Activated T-cell treated with anti-CD3 and anti-CD28 coated beads, Interleukin-2, amount 50 U/mL, for 24 hours (primary cell): ENCODE data around the gene ADAMTS2.

Experiments used
- DNase-seq: peaks from one replicate; pipeline ENCODE4 v3.0.0-alpha.2; 2020
- H3K27ac Mint-ChIP-seq: 2 replicates; pipeline ENCODE4 v1.8.0; 2020; ENCODE audit warnings: mild to moderate bottlenecking, mixed read lengths
- H3K27me3 Mint-ChIP-seq: 2 replicates; pipeline ENCODE4 v1.8.0; 2020; ENCODE audit warnings: mixed read lengths
- H3K36me3 Mint-ChIP-seq: 2 replicates; pipeline ENCODE4 v1.8.0; 2020; ENCODE audit warnings: low read depth, mixed read lengths
- H3K4me1 Mint-ChIP-seq: 2 replicates; pipeline ENCODE4 v1.8.0; 2020; ENCODE audit warnings: low read depth, mixed read lengths
- H3K4me3 Mint-ChIP-seq: 2 replicates; pipeline ENCODE4 v1.8.0; 2020; ENCODE audit warnings: mild to moderate bottlenecking, moderate library complexity, mixed read lengths
- H3K9me3 Mint-ChIP-seq: 2 replicates; pipeline ENCODE4 v1.8.0; 2020; ENCODE audit warnings: mixed read lengths

The ADAMTS2 gene

DNA sequence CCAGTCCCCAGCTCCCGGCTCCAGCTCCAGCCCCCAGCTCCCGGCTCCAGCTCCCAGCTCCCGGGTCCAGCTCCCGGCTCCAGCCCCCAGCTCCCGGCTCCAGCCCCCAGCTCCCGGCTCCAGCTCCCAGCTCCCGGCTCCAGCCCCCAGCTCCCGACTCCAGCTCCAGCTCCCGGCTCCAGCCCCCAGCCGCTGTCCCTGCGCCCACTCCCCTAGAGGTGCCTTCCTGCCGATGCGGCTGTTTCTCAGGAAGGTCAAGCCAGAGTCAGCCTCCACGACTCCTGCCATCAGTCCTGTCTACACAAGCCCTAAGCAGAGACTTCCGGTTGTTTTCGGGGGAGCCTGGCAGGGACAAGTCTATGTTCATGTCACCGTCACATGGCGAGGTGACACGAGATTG lies 210.3 kb downstream of the ADAMTS2 start:
- H3K9me3 Mint-ChIP-seq, result no peaks in the 10 kb centered on the region
- H3K4me1 Mint-ChIP-seq, result no peaks in the 10 kb centered on the region
- H3K36me3 Mint-ChIP-seq, result no peaks in the 10 kb centered on the region
- no peak overlapping the region for H3K4me3 Mint-ChIP-seq
- H3K27me3 Mint-ChIP-seq, result no peaks in the 10 kb centered on the region
- DNase-seq, result no peak
- no peak overlapping the region for H3K27ac Mint-ChIP-seq

DNA sequence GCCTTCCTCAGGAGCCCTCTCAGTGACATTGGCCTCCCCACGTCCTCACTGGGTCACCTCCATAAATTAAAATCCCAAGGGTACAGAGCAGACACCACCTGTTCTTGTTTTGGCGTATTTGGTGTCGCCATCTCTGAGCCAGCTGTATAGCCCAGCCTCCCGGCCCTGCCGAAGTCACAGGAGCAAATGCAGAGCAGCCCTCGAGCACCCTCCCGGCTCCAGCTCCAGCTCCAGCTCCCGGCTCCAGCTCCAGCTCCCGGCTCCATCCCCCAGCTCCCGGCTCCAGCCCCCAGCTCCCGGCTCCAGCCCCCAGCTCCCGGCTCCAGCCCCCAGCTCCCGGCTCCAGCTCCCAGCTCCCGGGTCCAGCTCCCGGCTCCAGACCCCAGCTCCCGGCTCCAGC lies 210.8 kb downstream of the ADAMTS2 start:
- Mint-ChIP-seq H3K9me3 (no peaks in the 10 kb centered on the region), H3K36me3 (no peaks in the 10 kb centered on the region), H3K4me3 (no peak overlapping the region), H3K27me3 (no peaks in the 10 kb centered on the region), H3K4me1 (no peaks in the 10 kb centered on the region), H3K27ac (no peak overlapping the region)
- DNase-seq, result no peak

DNA sequence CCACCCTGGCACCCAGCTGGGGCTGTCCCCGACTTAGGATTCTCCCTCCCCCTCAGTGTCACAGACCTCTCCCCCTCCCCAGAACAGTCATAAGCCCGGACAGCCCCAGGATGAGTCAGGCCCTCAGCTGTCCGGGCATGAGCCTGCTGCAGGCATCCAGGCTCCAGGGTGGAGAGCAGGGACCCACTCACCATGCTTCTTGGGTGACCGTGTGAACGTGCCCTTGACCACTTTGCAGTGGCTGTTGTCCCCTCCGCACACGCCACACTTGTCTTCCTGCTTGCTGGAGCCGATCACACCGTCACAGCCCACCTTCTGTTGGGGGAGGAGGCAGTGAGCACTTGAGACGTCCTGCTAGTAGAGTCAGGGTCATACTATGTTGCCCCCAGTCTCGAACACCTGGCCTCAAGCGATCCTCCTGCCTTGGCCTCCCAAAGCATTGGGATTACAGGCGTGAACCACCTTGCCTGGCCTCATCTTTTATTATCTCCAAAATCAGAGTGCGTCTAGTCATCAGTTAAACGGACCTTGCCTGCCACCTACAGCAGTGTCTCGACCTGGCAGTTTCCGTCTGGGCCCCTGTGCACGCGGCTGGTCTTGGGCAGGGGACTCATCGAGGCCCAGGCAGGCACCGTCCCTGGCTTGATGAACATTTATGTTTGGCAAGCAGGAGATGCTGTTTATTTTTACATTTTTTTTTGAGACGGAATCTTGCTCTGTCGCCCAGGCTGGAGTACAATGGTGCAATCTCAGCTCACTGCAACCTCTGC lies 212.5 kb downstream of the ADAMTS2 start:
- no peak for DNase-seq
- no peaks in the 10 kb centered on the region for H3K27me3 Mint-ChIP-seq
- no peaks in the 10 kb centered on the region for H3K36me3 Mint-ChIP-seq
- no peaks in the 10 kb centered on the region for H3K4me1 Mint-ChIP-seq
- no peaks in the 10 kb centered on the region for H3K9me3 Mint-ChIP-seq
- no peak overlapping the region for H3K27ac Mint-ChIP-seq
- no peak overlapping the region for H3K4me3 Mint-ChIP-seq

DNA sequence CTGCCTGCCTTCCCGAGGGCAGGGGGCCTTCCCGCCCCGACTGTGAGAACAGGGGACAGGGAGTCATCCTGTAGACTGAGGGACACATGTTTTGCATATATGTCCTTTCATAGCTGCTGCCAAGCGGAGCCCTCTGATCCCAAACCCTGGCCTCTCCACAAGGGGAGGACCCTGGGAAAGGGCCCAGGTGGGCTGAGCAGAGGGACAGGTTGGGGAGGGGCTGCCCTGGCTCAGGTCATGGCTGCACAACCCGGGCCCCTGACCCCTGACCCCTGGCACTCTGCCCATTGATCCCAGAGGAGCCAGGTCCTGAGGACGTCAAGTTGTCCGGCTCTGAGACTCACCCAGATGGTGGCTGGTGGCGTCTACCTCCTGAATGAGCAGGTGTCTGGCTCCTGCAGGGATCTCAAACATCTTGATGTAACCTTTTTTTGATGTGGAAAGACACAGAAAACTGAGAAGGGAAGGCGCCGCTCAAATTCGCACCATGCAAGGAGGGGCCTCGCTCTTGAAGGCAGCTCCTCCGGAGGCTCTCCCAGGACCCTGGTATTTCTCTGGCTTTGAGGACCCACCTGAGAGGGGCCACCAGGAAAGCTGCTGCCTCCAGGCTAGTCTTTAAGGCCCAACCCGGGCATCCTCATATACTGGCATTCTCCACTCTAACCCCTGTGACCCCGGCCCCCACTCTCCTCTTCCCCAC lies 213.2 kb downstream of the ADAMTS2 start:
- Mint-ChIP-seq H3K9me3 (no peaks in the 10 kb centered on the region), H3K4me3 (no peak overlapping the region), H3K36me3 (no peaks in the 10 kb centered on the region), H3K4me1 (no peaks in the 10 kb centered on the region), H3K27ac (no peak overlapping the region), H3K27me3 (no peaks in the 10 kb centered on the region)
- DNase-seq, result no peak

DNA sequence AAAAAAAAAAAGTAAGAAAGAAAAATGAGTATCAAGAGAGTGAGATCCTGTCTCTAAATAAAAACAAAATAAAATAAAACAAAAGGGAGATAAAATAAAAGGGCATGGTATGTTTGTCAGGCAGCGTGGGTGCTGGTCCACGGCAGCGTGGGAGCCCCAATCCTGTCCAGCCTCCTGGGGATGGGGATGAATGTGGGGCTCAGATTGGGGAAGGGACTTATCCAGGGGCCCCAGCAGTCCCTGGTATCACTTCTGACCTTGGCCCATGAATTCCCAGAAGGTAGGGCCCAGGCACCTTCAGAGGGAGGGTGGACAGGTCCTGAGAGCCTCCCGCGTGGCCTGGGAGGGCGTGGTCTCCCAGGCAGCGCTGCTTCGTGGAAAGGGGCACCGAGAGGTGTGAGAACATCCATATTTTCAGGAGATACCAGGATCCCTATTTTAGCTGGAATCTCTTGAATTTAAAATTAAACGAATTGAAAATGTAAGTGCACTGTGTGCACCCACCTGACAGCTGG lies 213.9 kb downstream of the ADAMTS2 start:
- DNase-seq, result no peak
- Mint-ChIP-seq H3K9me3 (no peaks in the 10 kb centered on the region), H3K4me1 (no peaks in the 10 kb centered on the region), H3K27me3 (no peaks in the 10 kb centered on the region), H3K27ac (no peak overlapping the region), H3K36me3 (no peaks in the 10 kb centered on the region), H3K4me3 (no peak overlapping the region)

DNA sequence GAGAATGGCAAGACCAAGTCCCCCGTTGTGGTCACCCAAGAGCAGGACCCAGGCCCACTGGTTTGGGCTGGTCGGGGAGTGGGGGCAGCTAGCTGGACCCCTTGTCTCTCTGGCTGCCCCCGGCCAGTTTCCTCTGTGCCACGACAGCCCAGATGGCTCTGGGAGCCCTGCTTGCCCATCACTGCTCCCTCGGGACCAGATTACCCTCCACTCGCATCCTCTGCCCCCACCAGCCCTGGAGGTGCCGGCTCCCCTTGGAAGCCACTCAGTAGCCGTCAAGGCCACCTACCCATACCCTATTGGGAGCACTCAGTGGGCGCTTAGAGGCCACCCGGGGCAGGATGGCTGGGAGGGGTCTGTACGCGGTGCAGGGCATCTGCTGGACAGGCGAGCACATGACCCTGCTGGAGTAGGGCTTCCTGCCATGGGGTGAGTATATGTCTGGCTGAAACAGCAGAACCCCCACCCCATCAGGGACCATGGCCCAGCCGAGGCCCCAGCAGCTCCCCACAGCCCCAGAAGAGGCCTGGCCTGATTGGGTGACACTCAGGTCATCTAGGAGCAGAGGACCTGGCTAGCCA lies 215.1 kb downstream of the ADAMTS2 start:
- DNase-seq, result no peak
- Mint-ChIP-seq H3K4me1 (no peaks in the 10 kb centered on the region), H3K27ac (no peak overlapping the region), H3K4me3 (no peak overlapping the region), H3K9me3 (no peaks in the 10 kb centered on the region), H3K27me3 (no peaks in the 10 kb centered on the region), H3K36me3 (no peaks in the 10 kb centered on the region)

DNA sequence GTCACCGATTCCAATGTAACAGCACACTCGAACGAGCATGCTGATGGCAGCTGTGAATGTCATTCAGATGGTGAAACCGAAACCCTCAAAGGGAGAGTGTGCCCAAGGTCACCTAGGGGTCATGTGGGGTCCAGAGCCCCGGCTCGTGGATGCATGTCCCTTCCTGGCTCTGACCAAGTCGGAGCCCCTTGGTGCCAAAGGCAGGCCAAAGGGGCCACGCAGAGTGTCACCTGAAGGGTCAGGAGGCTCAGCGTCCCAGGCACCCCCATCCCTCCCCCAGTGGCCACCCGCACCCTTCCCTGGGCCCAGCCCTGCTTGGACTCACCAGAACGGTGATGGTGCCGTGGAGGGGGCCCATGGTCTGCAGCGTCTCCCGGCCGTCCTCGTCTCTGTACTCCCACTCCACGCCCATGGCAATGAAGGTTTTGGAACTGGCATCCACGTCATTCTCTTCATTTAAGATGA lies 215.6 kb downstream of the ADAMTS2 start:
- Mint-ChIP-seq H3K27me3 (no peaks in the 10 kb centered on the region), H3K9me3 (no peaks in the 10 kb centered on the region), H3K36me3 (no peaks in the 10 kb centered on the region), H3K27ac (no peak overlapping the region), H3K4me1 (no peaks in the 10 kb centered on the region), H3K4me3 (no peak overlapping the region)
- peak; percentile 14 for DNase-seq

DNA sequence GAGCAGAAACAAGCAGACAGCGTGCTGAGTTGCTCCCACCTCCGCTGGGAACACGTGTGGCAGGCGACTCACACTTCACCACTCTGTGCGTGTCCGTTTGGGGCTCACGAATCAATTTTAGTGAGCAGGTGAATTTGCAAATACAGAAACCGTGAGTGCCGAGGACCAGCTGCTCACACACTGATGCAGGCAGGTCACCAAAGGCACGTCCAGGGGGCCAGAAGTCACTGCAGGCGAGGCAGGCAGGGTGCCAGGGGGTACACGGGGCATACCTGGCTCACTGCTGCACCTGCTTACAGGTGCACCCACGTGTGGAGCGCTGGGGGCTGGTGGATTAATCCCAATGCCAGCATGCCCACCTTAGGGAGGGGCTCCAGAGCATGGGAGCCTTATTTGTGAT lies 216.3 kb downstream of the ADAMTS2 start:
- H3K9me3 Mint-ChIP-seq, result no peaks in the 10 kb centered on the region
- peak; percentile 24 for DNase-seq
- no peak overlapping the region for H3K27ac Mint-ChIP-seq
- H3K36me3 Mint-ChIP-seq, result no peaks in the 10 kb centered on the region
- H3K27me3 Mint-ChIP-seq, result no peaks in the 10 kb centered on the region
- no peak overlapping the region for H3K4me3 Mint-ChIP-seq
- no peaks in the 10 kb centered on the region for H3K4me1 Mint-ChIP-seq

DNA sequence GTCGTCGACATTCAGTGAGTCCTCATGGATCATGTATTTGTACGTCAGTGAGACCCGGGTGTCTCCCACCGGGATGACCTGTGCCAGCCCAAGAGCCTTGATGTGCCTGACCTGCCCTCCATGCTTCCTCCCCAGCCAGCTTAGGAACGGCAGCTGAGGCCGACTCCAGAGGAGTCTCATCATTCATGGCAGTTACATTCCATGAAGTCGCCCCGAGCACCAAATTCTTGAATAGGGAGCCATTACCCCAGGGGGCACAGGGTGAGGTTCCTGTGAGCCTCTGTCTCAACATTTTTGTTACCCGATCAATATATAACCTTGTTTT lies 217.3 kb downstream of the ADAMTS2 start:
- Mint-ChIP-seq H3K27me3 (no peaks in the 10 kb centered on the region), H3K4me1 (no peaks in the 10 kb centered on the region), H3K9me3 (no peaks in the 10 kb centered on the region), H3K27ac (no peak overlapping the region), H3K4me3 (no peak overlapping the region), H3K36me3 (no peaks in the 10 kb centered on the region)
- DNase-seq, result peak; percentile 18

DNA sequence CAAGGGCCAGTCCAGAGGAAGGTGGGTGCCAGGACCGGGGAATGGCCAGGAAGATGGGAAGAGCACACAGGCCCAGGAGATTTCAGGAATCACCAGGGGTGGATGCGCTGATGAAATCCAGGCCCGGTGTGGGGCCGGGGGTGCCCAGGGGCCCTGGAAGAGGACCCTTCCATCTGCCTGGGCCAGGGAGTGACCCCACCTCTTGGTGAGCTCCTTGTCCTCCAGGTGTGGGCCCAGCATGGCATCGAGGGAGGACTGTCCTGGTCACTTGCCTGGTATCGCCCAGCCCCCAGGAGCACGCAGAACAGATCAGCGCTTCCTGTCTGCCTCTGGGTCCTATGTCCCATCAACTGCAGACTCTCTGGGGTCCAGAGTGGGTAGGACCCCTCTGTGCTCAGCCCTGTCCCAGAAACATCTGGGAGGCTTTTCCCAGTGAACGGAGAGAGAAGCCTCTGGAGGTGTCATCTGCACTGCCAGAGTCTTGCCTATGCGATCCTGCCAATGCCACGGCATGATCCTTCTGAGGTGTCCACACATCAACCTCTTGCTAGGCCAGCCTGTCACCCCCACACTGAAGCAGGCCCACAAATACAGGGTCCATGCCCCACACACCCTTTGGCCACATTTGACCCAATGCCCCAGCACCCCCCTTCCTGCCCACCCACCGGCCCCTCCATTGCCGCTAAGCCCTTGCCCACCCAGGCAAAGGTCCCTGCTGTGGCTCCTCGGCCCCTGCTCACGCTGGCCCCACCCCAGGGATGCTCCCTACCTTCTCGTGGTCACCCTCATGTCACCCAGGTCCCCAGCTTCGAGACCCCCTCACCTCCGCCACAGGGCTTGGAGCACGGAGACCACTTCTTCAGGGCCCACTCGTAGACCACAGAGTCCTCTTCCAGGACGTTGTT lies 217.9 kb downstream of the ADAMTS2 start:
- Mint-ChIP-seq H3K9me3 (no peaks in the 10 kb centered on the region), H3K27me3 (no peaks in the 10 kb centered on the region), H3K27ac (no peak overlapping the region), H3K4me1 (no peaks in the 10 kb centered on the region), H3K4me3 (no peak overlapping the region), H3K36me3 (no peaks in the 10 kb centered on the region)
- DNase-seq, result peak; percentile 18

DNA sequence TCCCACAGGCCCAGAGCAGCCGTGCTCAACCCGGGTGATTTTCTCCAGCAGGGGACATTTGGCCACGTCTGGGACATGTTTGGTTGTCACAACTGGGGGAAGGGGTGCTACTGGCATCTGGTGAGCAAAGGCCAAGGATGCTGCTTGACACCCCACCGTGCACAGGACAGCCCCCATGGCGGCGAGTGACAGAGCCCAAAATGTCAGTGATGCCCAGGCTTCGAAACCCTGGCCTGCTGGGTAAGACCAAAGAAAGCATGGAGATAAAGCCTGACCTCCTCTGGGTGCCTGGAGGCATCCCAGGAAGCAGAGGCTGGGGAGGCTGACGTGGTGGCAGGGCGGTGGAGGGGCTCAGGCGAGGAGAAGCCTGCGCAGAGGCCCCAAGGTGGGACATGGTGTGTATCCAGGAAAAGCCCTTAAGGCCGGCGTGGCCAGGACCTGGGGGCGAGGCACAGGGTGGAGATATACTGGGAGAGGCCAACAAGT lies 218.7 kb downstream of the ADAMTS2 start:
- Mint-ChIP-seq H3K27ac (no peak overlapping the region), H3K4me3 (no peak overlapping the region), H3K9me3 (no peaks in the 10 kb centered on the region), H3K4me1 (no peaks in the 10 kb centered on the region), H3K36me3 (no peaks in the 10 kb centered on the region), H3K27me3 (no peaks in the 10 kb centered on the region)
- peak; percentile 23 for DNase-seq

DNA sequence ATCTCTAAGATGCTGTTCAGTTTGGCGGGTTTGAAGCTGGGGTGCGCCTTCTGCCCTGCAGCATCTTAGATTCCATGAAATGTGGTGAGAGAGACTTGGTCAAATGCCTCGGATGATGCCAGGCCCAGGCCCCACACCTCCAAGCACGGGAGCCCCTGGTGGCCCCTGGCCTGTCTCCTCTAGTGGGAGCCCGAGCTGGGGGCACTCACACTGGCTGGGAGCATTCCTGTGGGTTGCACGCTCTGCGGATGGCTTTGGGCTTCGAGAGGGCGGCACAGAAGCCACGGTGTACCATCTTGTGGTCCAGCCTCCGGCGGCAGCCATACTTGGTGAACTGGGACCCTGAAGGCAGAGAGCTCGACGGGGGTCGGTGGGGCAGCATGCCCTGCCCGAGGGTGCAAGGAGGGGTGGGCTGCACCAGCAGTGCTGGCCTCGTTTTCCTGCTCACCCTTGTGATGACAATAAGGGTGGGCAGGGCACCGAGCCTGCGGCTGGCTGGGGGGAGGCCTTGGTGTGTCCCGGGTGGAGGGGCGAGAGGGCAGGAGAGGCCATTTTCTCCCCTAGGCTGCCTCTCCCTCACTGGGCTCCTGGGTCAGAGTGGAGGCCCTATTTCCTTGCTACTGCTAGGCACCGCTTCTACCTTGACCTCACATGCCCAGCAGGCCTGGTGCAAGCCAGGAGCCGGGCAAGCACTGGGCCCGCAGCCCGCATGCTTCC lies 219.3 kb downstream of the ADAMTS2 start:
- peak; percentile 19 for DNase-seq
- Mint-ChIP-seq H3K4me3 (no peak overlapping the region), H3K36me3 (no peaks in the 10 kb centered on the region), H3K27me3 (no peaks in the 10 kb centered on the region), H3K4me1 (no peaks in the 10 kb centered on the region), H3K9me3 (no peaks in the 10 kb centered on the region), H3K27ac (no peak overlapping the region)

DNA sequence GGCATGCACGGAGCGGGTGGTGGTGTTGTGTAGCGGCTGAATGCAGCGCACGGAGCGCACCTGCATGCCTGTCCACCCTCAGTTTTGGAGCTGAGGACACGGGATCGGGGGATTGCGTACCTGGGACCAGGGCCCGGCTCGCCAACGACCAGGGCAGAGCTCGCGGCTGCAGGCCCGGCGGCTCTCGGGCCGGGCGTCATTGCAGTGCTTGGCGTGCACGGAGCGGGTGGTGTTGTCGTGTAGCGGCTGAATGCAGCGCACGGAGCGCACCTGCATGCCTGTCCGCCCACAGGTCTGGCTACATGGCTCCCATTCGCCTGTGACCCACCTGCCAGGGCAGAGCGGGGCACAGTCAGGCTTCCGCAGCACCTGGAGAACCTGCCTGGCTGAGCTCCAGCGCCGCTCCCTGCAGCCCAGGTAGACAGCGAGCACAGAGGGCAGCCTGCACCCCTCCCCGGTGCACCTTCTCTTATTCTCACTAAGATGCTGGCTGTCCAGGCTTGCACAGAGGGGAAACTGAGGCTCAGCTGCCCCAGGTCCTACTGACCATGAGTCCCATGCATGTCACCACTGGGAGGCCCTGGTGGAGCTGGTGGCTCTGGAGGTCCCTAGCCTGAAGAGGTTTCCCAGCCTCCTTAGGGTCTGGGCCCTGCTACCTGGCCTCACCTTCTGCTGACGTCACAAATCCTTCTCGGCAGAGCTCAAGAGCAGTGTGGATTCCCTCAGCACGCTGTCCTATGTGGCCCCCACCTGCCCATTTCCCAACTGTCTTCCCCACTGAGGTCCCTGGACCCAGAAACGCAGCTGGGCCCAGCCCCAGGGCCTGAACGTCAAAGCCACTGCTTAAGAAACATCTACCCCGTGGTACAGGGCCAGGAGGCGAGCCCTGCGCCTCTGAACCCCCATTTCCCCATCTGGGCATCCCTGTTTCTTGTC lies 220.1 kb downstream of the ADAMTS2 start:
- no peaks in the 10 kb centered on the region for H3K36me3 Mint-ChIP-seq
- no peak overlapping the region for H3K27ac Mint-ChIP-seq
- no peaks in the 10 kb centered on the region for H3K27me3 Mint-ChIP-seq
- peak; percentile 19 for DNase-seq
- H3K9me3 Mint-ChIP-seq, result no peaks in the 10 kb centered on the region
- H3K4me1 Mint-ChIP-seq, result no peaks in the 10 kb centered on the region
- no peak overlapping the region for H3K4me3 Mint-ChIP-seq
